Measurements from ENCODE around the gene PNCK. TPM values are rescaled to one million over a fixed set of nuclear protein-coding genes. Genes with fewer than 3 reads are reported as not detected.
"Not testable (repeated sequence)": the region's sequence is repeated elsewhere in the genome, so short reads cannot be mapped to it uniquely, and the experiment has no call there.

PNCK gene
- polyA plus RNA-seq, 3 donors: not detected

GRCh38 chrX:153700967-153701366, 27.4 kb upstream of the PNCK start:
- Histone ChIP-seq H3K79me2 (ENCODE audit: insufficient read depth, low read length) (no peaks in the 10 kb centered on the region), H3K27ac (ENCODE audit: low read depth in 1 of 2, low read length in 2 of 2) (no peak overlapping the region), H3K27me3 (ENCODE audit: control insufficient read depth in 2 of 2, insufficient read depth in 2 of 2, low read length in 2 of 2) (no peaks in the 10 kb centered on the region), H3K4me3 (replicated peaks in 1 of 3; ENCODE audit: low read depth in 2 of 3, low read length in 3 of 3) (no peak overlapping the region), H2AFZ (ENCODE audit: insufficient read depth, low read depth, low read length, poor library complexity, severe bottlenecking) (no peak overlapping the region), H4K20me1 (ENCODE audit: insufficient read depth, low read length) (peaks cover 32% of the 10 kb centered on the region), H3K4me1 (ENCODE audit: control insufficient read depth in 1 of 2, insufficient read depth in 2 of 2, low read length in 2 of 2) (no peaks in the 10 kb centered on the region), H3K9ac (ENCODE audit: insufficient read depth, low read length, poor library complexity, severe bottlenecking) (no peak overlapping the region), H3K9me3 (replicated peaks in 1 of 2; ENCODE audit: control insufficient read depth in 1 of 2, insufficient read depth in 1 of 2, low read length in 2 of 2) (no peaks in the 10 kb centered on the region), H3K4me2 (replicated peaks; ENCODE audit: extremely low read depth, low read length, poor library complexity, severe bottlenecking) (no peak overlapping the region), H3K36me3 (replicated peaks in 1 of 2; ENCODE audit: control insufficient read depth in 1 of 2, insufficient read depth in 2 of 2, low read length in 2 of 2) (peaks cover 56 to 71% of the 10 kb centered on the region in 2 donors)
- Mint-ChIP-seq H3K36me3 (peaks cover 52 to 81% of the 10 kb centered on the region in 2 donors), H3K27me3 (ENCODE audit: low read depth in 3 of 3) (peaks cover 0 to 14% (median 0%) of the 10 kb centered on the region in 3 donors), H3K9me3 (peaks cover 0 to 3% (median 0%) of the 10 kb centered on the region in 7 donors), H3K4me1 (no peaks in the 10 kb centered on the region), H3K27ac (no peak overlapping the region), H3K4me3 (no peak overlapping the region)
- TF ChIP-seq CTCF (IDR thresholded peaks at IDR 0.05): no peak
- DNase-seq: no peak
- WGBS (ENCODE audit: insufficient coverage): 100% methylated on average over 1 of the region's 6 CpGs
- intact Hi-C loops (cut with micrococcal nuclease): no loop called here

- TF ChIP-seq CTCF (IDR thresholded peaks at IDR 0.05): no peak
- H3K4me3 ChIP-seq (replicated peaks in 1 of 3; ENCODE audit: low read depth in 2 of 3, low read length in 3 of 3): no peak overlapping the region
- no peaks in the 10 kb centered on the region for H3K4me1 ChIP-seq (ENCODE audit: control insufficient read depth in 1 of 2, insufficient read depth in 2 of 2, low read length in 2 of 2)
- H3K36me3 Mint-ChIP-seq: peaks cover 51 to 80% of the 10 kb centered on the region in 2 donors
- H3K9ac ChIP-seq (ENCODE audit: insufficient read depth, low read length, poor library complexity, severe bottlenecking): no peak overlapping the region
- H3K9me3 ChIP-seq (replicated peaks in 1 of 2; ENCODE audit: control insufficient read depth in 1 of 2, insufficient read depth in 1 of 2, low read length in 2 of 2): no peaks in the 10 kb centered on the region
- H3K4me1 Mint-ChIP-seq: no peaks in the 10 kb centered on the region
- H3K9me3 Mint-ChIP-seq: peaks cover 0 to 3% (median 0%) of the 10 kb centered on the region in 7 donors
- DNase-seq: no peak
- H3K4me3 Mint-ChIP-seq: no peak overlapping the region
- WGBS (ENCODE audit: insufficient coverage): 87% methylated on average over 3 of the region's 15 CpGs
- intact Hi-C loops (cut with micrococcal nuclease): no loop called here
- H3K27ac Mint-ChIP-seq: peak overlapping the region in 1 of 7 donors; percentile 1
- no peak overlapping the region for H3K27ac ChIP-seq (ENCODE audit: low read depth in 1 of 2, low read length in 2 of 2)
- no peaks in the 10 kb centered on the region for H3K27me3 ChIP-seq (ENCODE audit: control insufficient read depth in 2 of 2, insufficient read depth in 2 of 2, low read length in 2 of 2)
- H3K36me3 ChIP-seq (replicated peaks in 1 of 2; ENCODE audit: control insufficient read depth in 1 of 2, insufficient read depth in 2 of 2, low read length in 2 of 2): peaks cover 57 to 70% of the 10 kb centered on the region in 2 donors
- H3K79me2 ChIP-seq (ENCODE audit: insufficient read depth, low read length): no peaks in the 10 kb centered on the region
- no peak overlapping the region for H3K4me2 ChIP-seq (replicated peaks; ENCODE audit: extremely low read depth, low read length, poor library complexity, severe bottlenecking)
- peaks cover 0 to 14% (median 0%) of the 10 kb centered on the region in 3 donors for H3K27me3 Mint-ChIP-seq (ENCODE audit: low read depth in 3 of 3)
- peaks cover 32% of the 10 kb centered on the region for H4K20me1 ChIP-seq (ENCODE audit: insufficient read depth, low read length)
- no peak overlapping the region for H2AFZ ChIP-seq (ENCODE audit: insufficient read depth, low read depth, low read length, poor library complexity, severe bottlenecking)
These were observed 26.8 kb upstream of the PNCK start for GRCh38 chrX:153700376-153700945.

- not testable (repeated sequence) for H3K9me3 ChIP-seq (replicated peaks in 1 of 2; ENCODE audit: control insufficient read depth in 1 of 2, insufficient read depth in 1 of 2, low read length in 2 of 2); H3K4me1 Mint-ChIP-seq; DNase-seq
These were observed 26.3 kb upstream of the PNCK start for GRCh38 chrX:153699784-153700371.

More at GRCh38 chrX:153699784-153700371, 26.3 kb upstream of the PNCK start:
- H3K27ac Mint-ChIP-seq; H3K4me3 ChIP-seq (replicated peaks in 1 of 3; ENCODE audit: low read depth in 2 of 3, low read length in 3 of 3); H3K27ac ChIP-seq (ENCODE audit: low read depth in 1 of 2, low read length in 2 of 2); H3K27me3 ChIP-seq (ENCODE audit: control insufficient read depth in 2 of 2, insufficient read depth in 2 of 2, low read length in 2 of 2); H3K79me2 ChIP-seq (ENCODE audit: insufficient read depth, low read length); H3K4me2 ChIP-seq (replicated peaks; ENCODE audit: extremely low read depth, low read length, poor library complexity, severe bottlenecking); intact Hi-C loops (cut with micrococcal nuclease); H2AFZ ChIP-seq (ENCODE audit: insufficient read depth, low read depth, low read length, poor library complexity, severe bottlenecking); H3K9me3 Mint-ChIP-seq; H3K4me1 ChIP-seq (ENCODE audit: control insufficient read depth in 1 of 2, insufficient read depth in 2 of 2, low read length in 2 of 2); H3K9ac ChIP-seq (ENCODE audit: insufficient read depth, low read length, poor library complexity, severe bottlenecking); H3K4me3 Mint-ChIP-seq; H3K27me3 Mint-ChIP-seq (ENCODE audit: low read depth in 3 of 3): not testable (repeated sequence)
- 96% methylated on average over 10 of the region's 18 CpGs for WGBS (ENCODE audit: insufficient coverage)
- H3K36me3 Mint-ChIP-seq: peaks cover 46 to 75% of the 10 kb centered on the region in 2 donors
- Histone ChIP-seq H4K20me1 (ENCODE audit: insufficient read depth, low read length) (peaks cover 32% of the 10 kb centered on the region), H3K36me3 (replicated peaks in 1 of 2; ENCODE audit: control insufficient read depth in 1 of 2, insufficient read depth in 2 of 2, low read length in 2 of 2) (peaks cover 57 to 64% of the 10 kb centered on the region in 2 donors)
